Activated naive CD8-positive, alpha-beta T cell (primary cell): ENCODE results near the gene SLC19A2.
"Not testable (repeated sequence)": the region's sequence is repeated elsewhere in the genome, so short reads cannot be mapped to it uniquely, and the experiment has no call there.

Source experiments
- H3K27ac Mint-ChIP-seq: one replicate; pipeline ENCODE4 v1.8.0; 2021; ENCODE audit warnings: mixed read lengths
- H3K27me3 Mint-ChIP-seq: one replicate; pipeline ENCODE4 v1.8.0; 2021; ENCODE audit warnings: mixed read lengths
- H3K36me3 Mint-ChIP-seq: one replicate; pipeline ENCODE4 v1.8.0; 2021; ENCODE audit warnings: mixed read lengths
- H3K4me1 Mint-ChIP-seq: one replicate; pipeline ENCODE4 v1.8.0; 2021; ENCODE audit warnings: low read depth, mixed read lengths
- H3K4me3 Mint-ChIP-seq: one replicate; pipeline ENCODE4 v1.8.0; 2021; ENCODE audit warnings: mild to moderate bottlenecking, mixed read lengths
- H3K9me3 Mint-ChIP-seq: one replicate; pipeline ENCODE4 v1.8.0; 2021; ENCODE audit warnings: low read depth, mixed read lengths

The SLC19A2 gene

GRCh38 chr1:169517558-169518186 is 31.9 kb upstream of the SLC19A2 start:
- Mint-ChIP-seq H3K27me3 (no peaks in the 10 kb centered on the region), H3K36me3 (peaks cover 52% of the 10 kb centered on the region), H3K27ac (no peak overlapping the region), H3K4me3 (no peak overlapping the region), H3K9me3 (no peaks in the 10 kb centered on the region), H3K4me1 (no peaks in the 10 kb centered on the region)

DNA sequence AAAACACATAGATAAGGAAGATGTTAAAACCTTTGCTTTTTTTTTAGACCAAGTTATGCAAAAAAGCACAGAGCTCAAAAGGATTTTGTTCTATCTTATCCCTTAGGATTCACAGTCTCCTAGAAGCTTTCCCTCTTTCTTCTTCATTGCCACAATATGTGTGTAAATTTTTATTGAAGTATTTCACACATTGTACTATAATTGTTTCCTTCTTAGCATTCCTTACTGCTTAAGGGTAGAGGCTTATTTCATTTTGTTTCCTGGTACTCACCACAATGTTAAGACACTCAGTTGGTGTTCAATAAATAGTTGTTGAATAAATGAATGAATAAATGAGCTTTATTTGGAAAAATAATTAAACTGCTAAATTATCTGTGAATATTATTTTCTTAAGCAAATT is 29.9 kb upstream of the SLC19A2 start:
- peaks cover 52% of the 10 kb centered on the region for H3K36me3 Mint-ChIP-seq
- H3K4me3 Mint-ChIP-seq, result no peak overlapping the region
- H3K9me3 Mint-ChIP-seq, result no peaks in the 10 kb centered on the region
- H3K27ac Mint-ChIP-seq, result no peak overlapping the region
- H3K4me1 Mint-ChIP-seq, result peaks cover 4% of the 10 kb centered on the region
- H3K27me3 Mint-ChIP-seq, result no peaks in the 10 kb centered on the region

- H3K27me3 Mint-ChIP-seq, result no peaks in the 10 kb centered on the region
- no peak overlapping the region for H3K4me3 Mint-ChIP-seq
- no peak overlapping the region for H3K27ac Mint-ChIP-seq
- H3K36me3 Mint-ChIP-seq, result peaks cover 45% of the 10 kb centered on the region
- H3K4me1 Mint-ChIP-seq, result peaks cover 4% of the 10 kb centered on the region
- H3K9me3 Mint-ChIP-seq, result no peaks in the 10 kb centered on the region
Observed at GRCh38 chr1:169514566-169515270, 29.0 kb upstream of the SLC19A2 start.

DNA sequence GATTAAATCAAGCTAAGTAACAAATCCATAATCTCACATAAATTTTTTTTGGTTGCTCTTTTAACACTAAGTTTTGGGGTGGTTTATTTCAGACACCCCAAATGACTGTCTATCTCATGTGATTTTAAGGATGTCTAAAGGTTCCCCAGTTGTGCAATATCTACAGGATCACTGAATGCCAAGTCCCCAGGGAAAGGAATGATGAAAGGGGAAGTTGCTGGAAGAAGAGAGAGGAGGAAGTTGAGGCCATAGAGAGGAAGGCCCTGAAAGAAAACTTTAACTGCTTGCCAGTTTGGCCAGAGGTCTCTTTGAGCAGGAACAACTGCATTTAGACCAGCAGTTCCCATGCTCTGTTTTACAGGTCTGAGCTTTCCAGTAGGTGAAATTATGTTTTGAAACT is 27.5 kb upstream of the SLC19A2 start:
- H3K4me1 Mint-ChIP-seq, result peaks cover 16% of the 10 kb centered on the region
- H3K27me3 Mint-ChIP-seq, result no peaks in the 10 kb centered on the region
- H3K36me3 Mint-ChIP-seq, result peaks cover 36% of the 10 kb centered on the region
- H3K4me3 Mint-ChIP-seq, result no peak overlapping the region
- H3K9me3 Mint-ChIP-seq, result no peaks in the 10 kb centered on the region
- H3K27ac Mint-ChIP-seq, result no peak overlapping the region

DNA sequence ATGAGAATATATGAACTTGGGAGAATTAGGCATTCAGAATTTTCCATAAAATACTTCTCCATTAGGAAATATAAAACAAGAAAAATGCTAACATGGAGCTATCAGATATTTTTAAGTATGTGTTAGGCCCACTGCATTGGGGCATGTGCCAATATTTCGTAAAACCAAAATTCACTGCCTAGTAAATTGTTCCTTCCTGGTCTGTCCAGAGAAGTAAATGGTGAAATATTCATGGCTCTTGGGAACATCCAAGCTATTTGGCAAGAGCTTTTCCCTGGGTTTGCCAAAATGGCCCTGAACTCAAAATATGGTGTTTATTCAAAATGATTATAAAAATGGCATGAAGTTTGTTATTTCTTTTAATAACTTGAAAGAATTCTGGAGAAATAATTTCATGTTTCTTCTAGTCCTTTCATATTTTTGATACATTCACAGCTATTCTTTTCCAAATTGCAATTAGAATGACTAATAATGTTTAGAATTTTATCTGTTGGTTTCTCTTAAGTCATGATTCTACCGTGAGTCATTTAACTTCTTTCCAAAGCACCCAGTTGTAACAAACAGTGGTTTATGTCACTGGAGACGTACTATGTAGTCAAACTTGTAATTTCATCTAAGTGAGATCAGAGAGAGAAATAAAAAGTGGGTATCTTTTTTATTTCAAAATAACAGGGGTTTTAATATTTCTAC is 25.7 kb upstream of the SLC19A2 start:
- H3K4me1 Mint-ChIP-seq, result peaks cover 17% of the 10 kb centered on the region
- no peak overlapping the region for H3K4me3 Mint-ChIP-seq
- no peak overlapping the region for H3K27ac Mint-ChIP-seq
- H3K27me3 Mint-ChIP-seq, result no peaks in the 10 kb centered on the region
- no peaks in the 10 kb centered on the region for H3K9me3 Mint-ChIP-seq
- peaks cover 29% of the 10 kb centered on the region for H3K36me3 Mint-ChIP-seq

DNA sequence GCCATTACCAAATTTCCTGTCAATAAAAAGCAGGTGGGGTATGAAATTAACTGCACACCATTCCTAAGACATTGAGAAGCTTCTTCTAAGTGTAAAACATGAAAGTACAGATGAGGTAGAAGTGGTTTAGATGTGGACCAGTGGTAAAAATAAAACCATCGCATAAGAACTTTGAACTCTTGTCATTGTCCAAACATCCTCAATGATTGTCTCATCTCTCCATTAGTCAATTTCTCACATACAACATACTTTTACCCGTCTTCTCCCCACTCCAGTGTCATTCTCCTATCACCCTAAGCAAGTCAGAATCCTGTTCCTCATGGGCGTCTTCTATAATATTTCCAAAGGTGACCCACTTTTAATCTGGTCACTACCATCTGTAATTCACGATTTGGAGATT is 24.3 kb upstream of the SLC19A2 start:
- peaks cover 19% of the 10 kb centered on the region for H3K36me3 Mint-ChIP-seq

GRCh38 chr1:169509354-169509753 is 23.6 kb upstream of the SLC19A2 start:
- no peaks in the 10 kb centered on the region for H3K9me3 Mint-ChIP-seq
- H3K27me3 Mint-ChIP-seq, result no peaks in the 10 kb centered on the region
- H3K4me1 Mint-ChIP-seq, result peaks cover 17% of the 10 kb centered on the region
- H3K27ac Mint-ChIP-seq, result no peak overlapping the region
- no peak overlapping the region for H3K4me3 Mint-ChIP-seq
- H3K36me3 Mint-ChIP-seq, result peaks cover 13% of the 10 kb centered on the region

More for the DNA sequence above, 24.3 kb upstream of the SLC19A2 start:
- Mint-ChIP-seq H3K4me3 (no peak overlapping the region), H3K27ac (no peak overlapping the region), H3K4me1 (peaks cover 17% of the 10 kb centered on the region), H3K9me3 (no peaks in the 10 kb centered on the region), H3K27me3 (no peaks in the 10 kb centered on the region)

DNA sequence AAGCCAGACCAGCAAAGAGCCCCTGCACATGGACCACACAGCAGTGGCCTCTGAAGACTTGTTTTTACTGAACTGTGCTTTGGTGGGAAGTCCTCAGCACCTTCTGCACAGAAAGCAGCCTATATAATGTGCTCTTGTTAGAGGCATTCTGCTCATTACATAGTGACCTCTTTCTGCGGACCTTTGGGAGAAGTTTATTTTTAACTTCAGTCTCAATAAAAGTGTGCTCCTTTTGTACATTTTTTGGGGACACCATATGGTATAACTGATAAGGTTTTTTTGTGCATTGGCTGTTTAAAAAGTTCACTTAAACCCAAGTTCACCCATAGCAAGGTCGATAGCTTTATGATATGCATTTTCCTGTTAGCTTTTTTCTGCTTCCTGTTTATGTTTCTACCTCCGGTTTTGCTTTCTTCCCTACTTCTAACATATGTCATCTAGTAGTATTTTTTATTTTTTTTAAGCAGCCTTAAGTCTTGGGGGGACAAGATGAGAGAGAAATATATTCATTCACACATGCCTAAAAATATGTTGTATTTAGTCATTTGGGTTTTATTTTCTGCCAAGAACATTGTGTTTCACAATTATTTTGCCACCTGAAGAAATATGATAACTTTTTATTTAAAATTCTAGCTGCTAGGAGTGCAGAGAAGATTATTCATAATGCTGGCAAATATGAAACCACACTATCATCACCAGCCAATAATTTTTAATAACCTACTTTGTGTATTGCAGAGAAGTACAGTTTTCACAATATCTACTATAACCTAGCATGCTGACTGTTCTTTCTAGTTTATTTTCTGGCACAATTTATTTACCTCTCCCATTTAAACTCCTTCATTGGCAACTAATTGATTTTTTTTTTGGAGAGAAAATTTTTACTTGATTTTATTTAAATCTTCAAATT is 22.9 kb upstream of the SLC19A2 start:
- Mint-ChIP-seq H3K27ac (no peak overlapping the region), H3K27me3 (no peaks in the 10 kb centered on the region), H3K36me3 (peaks cover 15% of the 10 kb centered on the region), H3K4me1 (peaks cover 17% of the 10 kb centered on the region), H3K4me3 (peak overlapping the region; percentile 14), H3K9me3 (no peaks in the 10 kb centered on the region)

DNA sequence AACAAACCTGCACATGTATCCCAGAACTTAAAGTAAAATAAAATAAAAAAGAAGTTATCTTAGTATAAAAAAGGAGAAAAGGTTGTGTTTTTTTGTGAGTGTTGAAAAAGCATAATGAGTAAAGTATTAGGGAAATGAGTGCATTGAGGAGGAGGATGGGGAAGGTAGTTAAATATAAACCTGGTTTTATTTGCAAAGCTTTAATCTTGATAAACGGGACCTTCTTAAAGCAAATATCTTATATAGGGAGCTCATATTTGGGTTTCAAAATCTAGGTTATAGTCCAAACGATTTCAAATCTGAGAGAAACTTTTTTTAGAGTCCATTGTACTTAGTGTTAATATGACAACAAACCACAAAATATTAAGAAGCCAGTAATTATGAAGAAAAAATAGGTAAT is 21.7 kb upstream of the SLC19A2 start:
- peaks cover 17% of the 10 kb centered on the region for H3K4me1 Mint-ChIP-seq
- H3K27ac Mint-ChIP-seq, result no peak overlapping the region
- peaks cover 8% of the 10 kb centered on the region for H3K36me3 Mint-ChIP-seq

GRCh38 chr1:169503601-169504000 is 17.9 kb upstream of the SLC19A2 start:
- not testable (repeated sequence) for H3K9me3 Mint-ChIP-seq, H3K4me1 Mint-ChIP-seq, H3K27me3 Mint-ChIP-seq, H3K27ac Mint-ChIP-seq, H3K36me3 Mint-ChIP-seq, H3K4me3 Mint-ChIP-seq

More for the DNA sequence above, 21.7 kb upstream of the SLC19A2 start:
- Mint-ChIP-seq H3K9me3 (no peaks in the 10 kb centered on the region), H3K27me3 (no peaks in the 10 kb centered on the region), H3K4me3 (no peak overlapping the region)

DNA sequence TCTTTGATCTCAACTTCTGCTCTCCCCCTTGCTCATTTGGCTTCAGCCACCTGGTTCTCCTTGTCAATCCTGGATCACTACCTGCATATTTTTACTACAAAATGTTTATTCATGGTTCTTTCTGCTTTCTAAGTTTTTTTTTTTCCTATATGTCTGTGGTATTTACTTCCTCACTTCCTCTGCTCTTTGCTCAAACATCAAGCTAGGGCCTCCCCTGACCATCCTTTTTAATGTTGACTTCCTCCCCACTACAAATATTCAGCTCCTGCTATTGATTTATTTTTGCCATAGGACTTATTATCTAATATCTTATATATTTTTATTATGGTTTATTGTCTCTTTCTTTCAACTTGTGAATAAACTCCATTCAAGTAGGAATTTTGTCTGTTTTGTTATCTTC is 14.1 kb upstream of the SLC19A2 start:
- Mint-ChIP-seq H3K4me3 (no peak overlapping the region), H3K9me3 (no peaks in the 10 kb centered on the region), H3K27me3 (no peaks in the 10 kb centered on the region), H3K27ac (no peak overlapping the region), H3K4me1 (peaks cover 2% of the 10 kb centered on the region), H3K36me3 (peaks cover 18% of the 10 kb centered on the region)

DNA sequence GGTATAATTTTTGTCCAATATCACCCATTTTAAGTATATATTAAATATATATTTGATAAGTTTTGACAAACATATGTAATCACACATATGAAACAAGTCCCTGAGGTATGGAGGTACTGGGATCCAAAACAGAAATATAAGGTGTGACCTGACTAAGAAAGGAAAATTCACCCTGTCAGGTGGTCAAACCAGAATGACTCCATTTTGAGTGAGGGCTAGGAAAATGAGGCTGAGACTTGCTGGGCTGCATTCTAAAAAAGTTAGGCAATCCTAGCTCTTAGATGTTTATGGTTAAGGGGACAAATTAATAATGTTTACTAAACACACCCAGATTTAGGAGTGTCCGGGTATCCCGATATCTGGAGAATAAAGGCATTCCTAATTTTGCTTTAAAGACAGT is 11.6 kb upstream of the SLC19A2 start:
- Mint-ChIP-seq H3K27ac (no peak overlapping the region), H3K27me3 (peaks cover 2% of the 10 kb centered on the region), H3K4me1 (peaks cover 2% of the 10 kb centered on the region), H3K36me3 (peaks cover 15% of the 10 kb centered on the region), H3K4me3 (no peak overlapping the region), H3K9me3 (no peaks in the 10 kb centered on the region)

- peaks cover 2% of the 10 kb centered on the region for H3K27me3 Mint-ChIP-seq
- H3K4me1 Mint-ChIP-seq, result peaks cover 2% of the 10 kb centered on the region
- H3K36me3 Mint-ChIP-seq, result peaks cover 15% of the 10 kb centered on the region
- no peak overlapping the region for H3K27ac Mint-ChIP-seq
- no peaks in the 10 kb centered on the region for H3K9me3 Mint-ChIP-seq
- H3K4me3 Mint-ChIP-seq, result no peak overlapping the region
Observed at GRCh38 chr1:169495916-169496315, 10.2 kb upstream of the SLC19A2 start.

DNA sequence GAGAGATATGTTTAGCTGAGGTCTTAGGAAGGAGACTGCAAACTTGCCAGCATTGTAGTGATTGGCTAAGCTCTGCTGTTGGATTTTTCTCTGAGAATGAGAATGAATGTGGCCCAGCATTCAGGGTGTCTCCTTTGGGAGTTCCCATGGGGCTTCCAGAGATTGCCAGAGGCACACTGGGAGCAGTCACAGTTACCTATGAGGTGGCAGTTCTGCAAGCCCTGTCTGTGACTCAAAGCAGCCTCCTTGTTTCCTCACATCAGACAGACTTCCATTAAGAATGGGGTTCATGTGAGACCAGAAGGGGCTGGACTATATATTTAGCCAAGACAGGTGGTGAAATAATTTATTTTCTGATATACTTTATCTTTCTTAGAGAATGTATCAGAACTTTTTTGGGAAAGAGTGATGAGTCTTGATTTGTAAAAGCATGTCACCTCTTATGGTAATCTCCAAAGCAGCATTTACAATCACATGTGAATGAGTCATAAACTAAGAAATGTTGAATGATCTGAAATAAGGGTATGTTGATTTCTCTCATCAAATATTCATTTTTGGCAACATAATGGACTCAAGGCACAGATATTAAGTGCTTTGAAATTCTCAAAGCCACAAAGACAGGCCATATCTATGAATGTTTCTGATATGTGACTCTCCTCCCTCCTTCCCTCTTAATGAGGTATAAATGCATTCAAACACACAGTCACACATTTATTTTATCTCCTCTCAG is 9.5 kb upstream of the SLC19A2 start:
- peaks cover 2% of the 10 kb centered on the region for H3K4me1 Mint-ChIP-seq
- peaks cover 12% of the 10 kb centered on the region for H3K36me3 Mint-ChIP-seq
- no peak overlapping the region for H3K27ac Mint-ChIP-seq
- no peak overlapping the region for H3K4me3 Mint-ChIP-seq
- H3K27me3 Mint-ChIP-seq, result peaks cover 2% of the 10 kb centered on the region
- H3K9me3 Mint-ChIP-seq, result no peaks in the 10 kb centered on the region
